IgD-negative memory B cell (primary cell): ENCODE measurements around the gene RMDN2. TPM values are rescaled to one million over a fixed set of nuclear protein-coding genes. Genes with fewer than 3 reads are reported as not detected.
A peak's percentile ranks its signal among the peaks of the same experiment; 100 is the strongest.
"Not testable (repeated sequence)": the region's sequence is repeated elsewhere in the genome, so short reads cannot be mapped to it uniquely, and the experiment has no call there.

Source experiments
- H3K27ac Mint-ChIP-seq, 3 donors: one replicate each; pipeline ENCODE4 v1.8.0; 2020 to 2022; ENCODE audit warnings: mild to moderate bottlenecking in 3 of 3, mixed read lengths in 3 of 3, moderate library complexity in 1 of 3
- H3K27me3 Mint-ChIP-seq: one replicate; pipeline ENCODE4 v1.8.0; 2021; ENCODE audit warnings: mixed read lengths
- H3K36me3 Mint-ChIP-seq: one replicate; pipeline ENCODE4 v1.8.0; 2020; ENCODE audit warnings: mild to moderate bottlenecking, mixed read lengths
- H3K4me1 Mint-ChIP-seq, 3 donors: one replicate each; pipeline ENCODE4 v1.8.0; 2020 to 2022; ENCODE audit warnings: mixed read lengths in 3 of 3, mild to moderate bottlenecking in 1 of 3
- H3K4me3 Mint-ChIP-seq, 4 donors: one replicate each; pipeline ENCODE4 v1.8.0; 2020 to 2022; ENCODE audit warnings: mild to moderate bottlenecking in 4 of 4, mixed read lengths in 4 of 4, moderate library complexity in 3 of 4
- H3K9me3 Mint-ChIP-seq, 3 donors: one replicate each; pipeline ENCODE4 v1.8.0; 2020 to 2021; ENCODE audit warnings: mixed read lengths in 3 of 3, mild to moderate bottlenecking in 1 of 3
- polyA plus RNA-seq: library from polyadenylated mRNA; unstranded; fragments of 300-500 nt; fragmentation: Illumina TruSeq; gene quantifications from one replicate; pipeline ENCODE4 v1.2.3, GENCODE V29; 2021

RMDN2 gene
- polyA plus RNA-seq, 1 donor from 2014 or later = 9.8 TPM

DNA sequence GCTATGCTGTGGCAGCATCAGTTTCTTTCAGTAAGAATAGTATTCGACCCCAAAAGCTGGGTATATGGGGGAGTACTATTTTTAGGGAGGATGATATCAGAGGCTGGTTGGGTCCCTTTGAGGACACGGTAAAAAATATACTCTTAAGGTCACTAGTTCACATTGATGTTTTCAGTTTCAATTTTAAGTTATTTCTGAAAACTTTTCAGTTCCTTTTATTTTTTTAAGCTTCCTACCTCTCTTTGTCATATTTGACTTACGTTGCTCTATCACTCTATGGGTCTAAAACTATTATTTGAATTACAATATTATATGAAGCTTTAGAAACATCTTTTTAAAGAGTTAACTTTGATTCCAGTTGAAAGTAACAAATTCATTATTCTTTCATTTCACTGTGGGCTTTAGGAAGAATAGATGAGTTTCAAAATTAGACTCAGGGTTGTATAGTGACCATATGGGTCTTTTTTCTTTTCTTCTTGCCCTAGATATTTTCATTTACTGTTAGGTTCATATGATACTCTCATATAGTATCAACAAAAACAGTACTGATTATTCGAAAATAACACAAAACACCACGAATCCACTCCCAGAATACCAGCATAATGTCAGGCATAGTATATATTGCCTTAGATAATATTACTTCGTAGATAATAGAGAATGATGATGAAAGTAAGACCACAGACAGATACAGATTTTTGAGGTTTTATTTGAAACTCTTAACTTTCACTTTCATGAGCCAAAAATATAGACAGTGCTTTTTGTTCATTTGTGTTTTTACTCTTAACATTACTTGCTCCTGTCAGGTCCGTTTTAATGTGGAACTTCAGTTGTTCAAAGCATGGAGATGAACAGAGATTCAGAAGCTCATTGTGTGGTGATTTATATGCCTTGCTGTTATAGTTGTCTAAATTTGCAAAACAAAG, 9.8 kb downstream of the RMDN2 start:
- peaks cover 2 to 5% (median 4%) of the 10 kb centered on the region in 3 donors for H3K9me3 Mint-ChIP-seq
- peak overlapping the region; percentile 64 to 90 (median 72) for H3K27ac Mint-ChIP-seq
- H3K27me3 Mint-ChIP-seq = no peaks in the 10 kb centered on the region
- H3K4me3 Mint-ChIP-seq = peak overlapping the region; percentile 56 to 93 (median 80)
- H3K4me1 Mint-ChIP-seq = peaks cover 49 to 70% (median 69%) of the 10 kb centered on the region in 3 donors
- peaks cover 22% of the 10 kb centered on the region for H3K36me3 Mint-ChIP-seq

DNA sequence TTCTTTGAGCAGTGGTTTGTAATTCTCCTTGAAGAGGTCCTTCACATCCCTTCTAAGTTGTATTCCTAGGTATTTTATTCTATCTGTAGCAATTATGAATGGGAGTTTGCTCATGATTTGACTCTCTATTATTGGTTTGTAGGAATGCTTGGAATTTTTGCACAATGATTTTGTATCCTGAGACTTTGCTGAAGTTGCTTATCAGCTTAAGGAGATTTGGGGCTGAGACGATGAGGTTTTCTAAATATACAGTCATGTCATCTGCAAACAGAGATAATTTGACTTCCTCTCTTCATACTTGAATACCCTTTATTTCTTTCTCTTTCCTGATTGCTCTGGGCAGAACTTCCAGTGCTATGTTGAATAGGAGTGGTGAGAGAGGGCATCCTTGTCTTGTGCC, 12.5 kb downstream of the RMDN2 start:
- peaks cover 13% of the 10 kb centered on the region for H3K36me3 Mint-ChIP-seq
- not testable (repeated sequence) for H3K27me3 Mint-ChIP-seq, H3K9me3 Mint-ChIP-seq
- peaks cover 50 to 74% (median 63%) of the 10 kb centered on the region in 3 donors for H3K4me1 Mint-ChIP-seq
- H3K27ac Mint-ChIP-seq = peak overlapping the region in 1 of 3 donors; percentile 20
- H3K4me3 Mint-ChIP-seq = peak overlapping the region; percentile 56 to 83 (median 72)

- not testable (repeated sequence) for H3K9me3 Mint-ChIP-seq, H3K27me3 Mint-ChIP-seq, H3K4me3 Mint-ChIP-seq, H3K27ac Mint-ChIP-seq
- peaks cover 33 to 49% (median 41%) of the 10 kb centered on the region in 3 donors for H3K4me1 Mint-ChIP-seq
- peaks cover 16% of the 10 kb centered on the region for H3K36me3 Mint-ChIP-seq
Measured at GRCh38 chr2:37941267-37941666, 16.2 kb downstream of the RMDN2 start.

GRCh38 chr2:37944268-37944667, 19.2 kb downstream of the RMDN2 start:
- H3K36me3 Mint-ChIP-seq = peaks cover 5% of the 10 kb centered on the region
- H3K4me1 Mint-ChIP-seq = peaks cover 12 to 19% (median 12%) of the 10 kb centered on the region in 3 donors
- peaks cover 0 to 4% (median under 1%) of the 10 kb centered on the region in 3 donors for H3K9me3 Mint-ChIP-seq
- H3K27ac Mint-ChIP-seq = no peak overlapping the region
- H3K4me3 Mint-ChIP-seq = no peak overlapping the region
- H3K27me3 Mint-ChIP-seq = no peaks in the 10 kb centered on the region

DNA sequence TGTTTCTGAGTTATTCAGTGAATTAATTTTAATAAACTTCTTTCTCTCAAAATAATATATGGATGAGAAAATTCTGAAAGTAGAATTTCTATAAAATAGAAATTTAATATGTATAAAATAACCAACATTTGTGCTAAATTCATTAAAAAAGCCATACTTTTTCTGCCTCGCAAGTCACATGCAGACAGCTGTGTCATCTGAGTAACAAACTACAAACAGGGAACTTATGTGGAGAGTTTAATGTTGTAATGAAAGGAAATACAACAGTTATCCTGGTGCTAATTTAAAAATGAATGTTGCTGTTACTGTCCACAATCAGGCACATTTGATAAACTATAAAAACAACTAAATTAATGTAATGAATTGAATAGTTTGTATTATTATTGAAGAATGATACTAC, 22.2 kb downstream of the RMDN2 start:
- Mint-ChIP-seq H3K27ac (no peak overlapping the region), H3K36me3 (peaks cover 7% of the 10 kb centered on the region), H3K9me3 (no peaks in the 10 kb centered on the region), H3K4me1 (peaks cover 0 to 3% (median 1%) of the 10 kb centered on the region in 3 donors), H3K4me3 (no peak overlapping the region), H3K27me3 (no peaks in the 10 kb centered on the region)

- H3K4me1 Mint-ChIP-seq, H3K27ac Mint-ChIP-seq, H3K27me3 Mint-ChIP-seq: not testable (repeated sequence)
- peaks cover 26% of the 10 kb centered on the region for H3K36me3 Mint-ChIP-seq
- H3K9me3 Mint-ChIP-seq = peaks cover 11 to 12% (median 12%) of the 10 kb centered on the region in 3 donors
- peak overlapping the region in 1 of 4 donors; percentile 9 for H3K4me3 Mint-ChIP-seq
Measured at GRCh38 chr2:37962018-37962739, 37.1 kb downstream of the RMDN2 start.

- Mint-ChIP-seq H3K36me3 (peaks cover 23% of the 10 kb centered on the region), H3K4me3 (peak overlapping the region in 1 of 4 donors; percentile 9), H3K9me3 (peaks cover 7 to 12% (median 12%) of the 10 kb centered on the region in 3 donors)
- H3K27me3 Mint-ChIP-seq, H3K4me1 Mint-ChIP-seq, H3K27ac Mint-ChIP-seq: not testable (repeated sequence)
Measured at GRCh38 chr2:37962740-37963121, 37.6 kb downstream of the RMDN2 start.

DNA sequence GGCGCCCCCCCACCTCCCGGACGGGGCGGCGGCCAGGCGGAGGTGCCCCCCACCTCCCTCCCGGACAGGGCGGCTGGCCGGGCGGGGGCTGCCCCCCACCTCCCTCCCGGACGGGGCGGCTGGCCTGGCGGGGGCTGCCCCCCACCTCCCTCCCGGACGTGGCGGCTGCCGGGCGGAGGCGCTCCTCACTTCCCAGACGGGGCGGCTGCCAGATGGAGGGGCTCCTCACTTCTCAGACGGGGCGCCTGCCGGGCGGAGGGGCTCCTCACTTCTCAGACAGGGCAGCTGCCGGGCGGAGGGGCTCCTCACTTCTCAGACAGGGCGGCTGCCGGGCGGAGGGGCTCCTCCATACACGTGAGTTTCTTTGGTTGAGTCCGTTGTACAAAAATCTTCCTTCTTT, 38.8 kb downstream of the RMDN2 start:
- H3K36me3 Mint-ChIP-seq = peaks cover 18% of the 10 kb centered on the region
- H3K9me3 Mint-ChIP-seq = peaks cover 5 to 12% (median 12%) of the 10 kb centered on the region in 3 donors
- not testable (repeated sequence) for H3K27me3 Mint-ChIP-seq, H3K27ac Mint-ChIP-seq, H3K4me1 Mint-ChIP-seq, H3K4me3 Mint-ChIP-seq

GRCh38 chr2:37966326-37966725, 41.2 kb downstream of the RMDN2 start:
- H3K4me1 Mint-ChIP-seq = peaks cover 0 to 2% (median 0%) of the 10 kb centered on the region in 3 donors
- H3K27me3 Mint-ChIP-seq = peaks cover 2% of the 10 kb centered on the region
- peaks cover 16% of the 10 kb centered on the region for H3K36me3 Mint-ChIP-seq
- H3K27ac Mint-ChIP-seq = no peak overlapping the region
- H3K9me3 Mint-ChIP-seq = peaks cover 5 to 7% (median 7%) of the 10 kb centered on the region in 3 donors
- H3K4me3 Mint-ChIP-seq = no peak overlapping the region

GRCh38 chr2:37969731-37970130, 44.6 kb downstream of the RMDN2 start:
- H3K27ac Mint-ChIP-seq = no peak overlapping the region

GRCh38 chr2:37971971-37972370, 46.9 kb downstream of the RMDN2 start:
- no peaks in the 10 kb centered on the region for H3K27me3 Mint-ChIP-seq
- no peaks in the 10 kb centered on the region for H3K9me3 Mint-ChIP-seq
- peaks cover 4 to 8% (median 8%) of the 10 kb centered on the region in 3 donors for H3K4me1 Mint-ChIP-seq
- H3K4me3 Mint-ChIP-seq = no peak overlapping the region
- H3K36me3 Mint-ChIP-seq = peaks cover 7% of the 10 kb centered on the region
- H3K27ac Mint-ChIP-seq = no peak overlapping the region

More at GRCh38 chr2:37969731-37970130, 44.6 kb downstream of the RMDN2 start:
- peaks cover 2% of the 10 kb centered on the region for H3K27me3 Mint-ChIP-seq
- H3K9me3 Mint-ChIP-seq = peaks cover 5 to 7% (median 5%) of the 10 kb centered on the region in 3 donors
- no peak overlapping the region for H3K4me3 Mint-ChIP-seq
- H3K36me3 Mint-ChIP-seq = peaks cover 13% of the 10 kb centered on the region
- H3K4me1 Mint-ChIP-seq = peaks cover 0 to 2% (median 2%) of the 10 kb centered on the region in 3 donors

GRCh38 chr2:37973615-37974353, 48.7 kb downstream of the RMDN2 start:
- peaks cover 4 to 8% (median 8%) of the 10 kb centered on the region in 3 donors for H3K4me1 Mint-ChIP-seq
- H3K27me3 Mint-ChIP-seq = no peaks in the 10 kb centered on the region
- no peak overlapping the region for H3K27ac Mint-ChIP-seq

DNA sequence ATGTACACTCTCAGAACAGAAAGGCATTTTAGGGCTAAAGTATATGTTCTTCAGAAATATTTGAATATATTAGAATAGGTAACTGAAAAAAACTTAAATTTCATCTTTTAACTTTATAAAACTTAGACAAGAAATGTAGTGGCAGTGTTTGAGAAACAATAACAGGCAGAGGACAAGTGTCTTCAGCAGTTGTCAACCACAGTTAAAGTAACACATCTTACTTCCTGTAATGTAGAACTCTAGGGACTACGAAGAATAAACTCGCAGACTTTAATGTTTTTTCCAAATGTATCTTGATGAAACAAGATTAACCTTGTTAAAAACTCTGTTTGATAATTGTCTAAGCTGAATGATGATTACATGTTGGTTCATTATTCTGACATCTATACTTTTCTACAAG, 50.7 kb downstream of the RMDN2 start:
- no peaks in the 10 kb centered on the region for H3K27me3 Mint-ChIP-seq
- no peak overlapping the region for H3K27ac Mint-ChIP-seq
- peaks cover 6% of the 10 kb centered on the region for H3K36me3 Mint-ChIP-seq
- H3K4me1 Mint-ChIP-seq = peaks cover 3 to 8% (median 8%) of the 10 kb centered on the region in 3 donors
- no peak overlapping the region for H3K4me3 Mint-ChIP-seq
- H3K9me3 Mint-ChIP-seq = no peaks in the 10 kb centered on the region

More at GRCh38 chr2:37973615-37974353, 48.7 kb downstream of the RMDN2 start:
- Mint-ChIP-seq H3K36me3 (peaks cover 6% of the 10 kb centered on the region), H3K4me3 (no peak overlapping the region), H3K9me3 (no peaks in the 10 kb centered on the region)

DNA sequence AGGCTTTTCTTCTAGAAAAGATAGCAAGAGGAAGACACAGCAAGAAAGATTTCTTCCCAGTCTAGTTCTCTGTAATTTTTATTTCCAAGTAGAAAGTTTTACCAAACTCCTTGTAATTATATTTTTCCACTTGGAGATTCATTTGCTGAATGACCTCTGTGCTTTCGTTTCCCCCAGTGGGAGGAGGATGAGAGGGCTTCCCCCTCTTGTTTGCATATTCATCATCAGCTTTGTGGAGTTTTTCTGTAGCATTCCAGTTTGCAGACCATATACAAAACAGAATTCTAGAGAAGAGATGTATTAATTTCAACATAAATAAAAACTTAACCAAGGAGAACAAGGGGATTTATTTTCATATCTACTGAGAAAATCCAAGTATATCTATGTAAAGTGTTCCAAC, 51.3 kb downstream of the RMDN2 start:
- Mint-ChIP-seq H3K9me3 (no peaks in the 10 kb centered on the region), H3K27ac (peak overlapping the region in 1 of 3 donors; percentile 63), H3K4me3 (peak overlapping the region in 1 of 4 donors; percentile 49), H3K36me3 (peaks cover 6% of the 10 kb centered on the region), H3K27me3 (no peaks in the 10 kb centered on the region), H3K4me1 (peaks cover 3 to 8% (median 8%) of the 10 kb centered on the region in 3 donors)
